ENCODE results near the gene MCHR1. TPM values are rescaled to one million over a fixed set of nuclear protein-coding genes. Genes with fewer than 3 reads are reported as not detected.

Gene MCHR1
- total RNA-seq, 4 donors from 2014 or later = 0.64 to 2.1 (median 0.81) TPM; not detected in 1

DNA sequence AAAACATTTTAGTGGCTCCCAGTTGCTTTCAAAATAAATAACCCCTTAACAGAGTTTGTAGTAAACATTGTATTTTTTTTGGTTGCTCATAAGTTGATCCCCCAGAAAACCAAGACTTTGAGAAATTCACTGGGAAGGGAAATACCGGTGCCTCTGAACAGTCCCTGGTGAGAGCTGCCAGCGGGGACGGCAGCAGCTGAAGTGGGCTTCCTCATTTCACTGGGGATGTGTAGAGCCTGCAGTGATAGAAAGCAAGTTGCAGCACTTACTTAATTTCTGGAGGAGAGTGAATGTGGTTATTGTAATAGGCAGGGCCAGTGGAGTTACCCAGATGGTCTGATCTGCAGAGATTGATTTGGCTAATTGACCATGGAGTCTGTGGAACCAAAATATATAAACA lies 18.6 kb upstream of the MCHR1 start:
- no peak for TF ChIP-seq POLR2A (IDR thresholded peaks at IDR 0.05)
- TF ChIP-seq POLR2AphosphoS5 (IDR thresholded peaks at IDR 0.05) = no peak
- TF ChIP-seq EP300 (IDR thresholded peaks at IDR 0.05) = no peak
- TF ChIP-seq, protein P1, sequence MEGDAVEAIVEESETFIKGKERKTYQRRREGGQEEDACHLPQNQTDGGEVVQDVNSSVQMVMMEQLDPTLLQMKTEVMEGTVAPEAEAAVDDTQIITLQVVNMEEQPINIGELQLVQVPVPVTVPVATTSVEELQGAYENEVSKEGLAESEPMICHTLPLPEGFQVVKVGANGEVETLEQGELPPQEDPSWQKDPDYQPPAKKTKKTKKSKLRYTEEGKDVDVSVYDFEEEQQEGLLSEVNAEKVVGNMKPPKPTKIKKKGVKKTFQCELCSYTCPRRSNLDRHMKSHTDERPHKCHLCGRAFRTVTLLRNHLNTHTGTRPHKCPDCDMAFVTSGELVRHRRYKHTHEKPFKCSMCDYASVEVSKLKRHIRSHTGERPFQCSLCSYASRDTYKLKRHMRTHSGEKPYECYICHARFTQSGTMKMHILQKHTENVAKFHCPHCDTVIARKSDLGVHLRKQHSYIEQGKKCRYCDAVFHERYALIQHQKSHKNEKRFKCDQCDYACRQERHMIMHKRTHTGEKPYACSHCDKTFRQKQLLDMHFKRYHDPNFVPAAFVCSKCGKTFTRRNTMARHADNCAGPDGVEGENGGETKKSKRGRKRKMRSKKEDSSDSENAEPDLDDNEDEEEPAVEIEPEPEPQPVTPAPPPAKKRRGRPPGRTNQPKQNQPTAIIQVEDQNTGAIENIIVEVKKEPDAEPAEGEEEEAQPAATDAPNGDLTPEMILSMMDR (IDR thresholded peaks at IDR 0.05) = no peak
- H3K27ac ChIP-seq = no peak overlapping the region
- peaks cover 6% of the 10 kb centered on the region for H3K4me1 ChIP-seq
- 81% methylated on average over 3 of the region's 3 CpGs for WGBS
- H3K9me3 ChIP-seq = no peaks in the 10 kb centered on the region
- DNase-seq (ENCODE audit: low spot score in 2 of 2) = no peak
- no peak overlapping the region for H3K4me3 ChIP-seq
- H3K36me3 ChIP-seq = no peaks in the 10 kb centered on the region
- H3K27me3 ChIP-seq = no peaks in the 10 kb centered on the region

DNA sequence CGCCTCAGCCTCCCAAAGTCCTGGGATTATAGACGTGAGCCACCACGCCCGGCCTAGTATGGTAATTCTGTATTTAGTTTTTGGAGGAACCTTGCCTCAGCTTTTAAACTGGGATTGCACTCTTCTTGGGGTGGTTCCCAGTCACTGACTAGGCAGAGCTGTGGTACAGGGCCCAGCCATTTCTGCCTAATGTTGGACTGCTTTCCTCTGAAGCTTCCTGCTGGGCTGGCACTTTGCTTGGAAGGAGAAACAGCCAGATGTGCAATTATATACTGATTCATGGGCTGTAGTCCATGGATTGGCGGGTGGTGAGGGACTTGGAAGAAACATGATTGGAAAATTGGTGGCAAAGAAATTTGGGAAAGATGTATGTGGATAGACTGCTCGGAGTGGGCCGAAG lies 17.6 kb upstream of the MCHR1 start:
- Histone ChIP-seq H3K36me3 (no peaks in the 10 kb centered on the region), H3K9me3 (no peaks in the 10 kb centered on the region), H3K27me3 (no peaks in the 10 kb centered on the region), H3K4me1 (peaks cover 14% of the 10 kb centered on the region), H3K4me3 (no peak overlapping the region), H3K27ac (no peak overlapping the region)
- TF ChIP-seq, protein P1 (IDR thresholded peaks at IDR 0.05) = no peak
- TF ChIP-seq POLR2A (IDR thresholded peaks at IDR 0.05) (no peak), EP300 (IDR thresholded peaks at IDR 0.05) (no peak), POLR2AphosphoS5 (IDR thresholded peaks at IDR 0.05) (no peak)
- no peak for DNase-seq (ENCODE audit: low spot score in 2 of 2)
- 82% methylated on average over 7 of the region's 7 CpGs for WGBS

- Histone ChIP-seq H3K9me3 (no peaks in the 10 kb centered on the region), H3K27me3 (no peaks in the 10 kb centered on the region), H3K27ac (no peak overlapping the region), H3K4me1 (peaks cover 14% of the 10 kb centered on the region), H3K4me3 (no peak overlapping the region), H3K36me3 (no peaks in the 10 kb centered on the region)
- TF ChIP-seq EP300 (IDR thresholded peaks at IDR 0.05) (no peak), POLR2AphosphoS5 (IDR thresholded peaks at IDR 0.05) (no peak), POLR2A (IDR thresholded peaks at IDR 0.05) (no peak)
- TF ChIP-seq, protein P1 (IDR thresholded peaks at IDR 0.05) = no peak
- DNase-seq (ENCODE audit: low spot score in 2 of 2) = no peak
- 44% methylated on average over 4 of the region's 4 CpGs for WGBS
Observed at GRCh38 chr22:40665312-40665711, 14.0 kb upstream of the MCHR1 start.

- Histone ChIP-seq H3K36me3 (no peaks in the 10 kb centered on the region), H3K4me3 (no peak overlapping the region), H3K9me3 (no peaks in the 10 kb centered on the region), H3K27ac (no peak overlapping the region), H3K4me1 (peaks cover 14% of the 10 kb centered on the region), H3K27me3 (no peaks in the 10 kb centered on the region)
- TF ChIP-seq EP300 (IDR thresholded peaks at IDR 0.05) (no peak), POLR2AphosphoS5 (IDR thresholded peaks at IDR 0.05) (no peak), POLR2A (IDR thresholded peaks at IDR 0.05) (no peak)
- TF ChIP-seq, protein P1 (IDR thresholded peaks at IDR 0.05) = no peak
- DNase-seq (ENCODE audit: low spot score in 2 of 2) = no peak
- 58% methylated on average over 7 of the region's 7 CpGs for WGBS
Observed at GRCh38 chr22:40666151-40666848, 13.0 kb upstream of the MCHR1 start.

DNA sequence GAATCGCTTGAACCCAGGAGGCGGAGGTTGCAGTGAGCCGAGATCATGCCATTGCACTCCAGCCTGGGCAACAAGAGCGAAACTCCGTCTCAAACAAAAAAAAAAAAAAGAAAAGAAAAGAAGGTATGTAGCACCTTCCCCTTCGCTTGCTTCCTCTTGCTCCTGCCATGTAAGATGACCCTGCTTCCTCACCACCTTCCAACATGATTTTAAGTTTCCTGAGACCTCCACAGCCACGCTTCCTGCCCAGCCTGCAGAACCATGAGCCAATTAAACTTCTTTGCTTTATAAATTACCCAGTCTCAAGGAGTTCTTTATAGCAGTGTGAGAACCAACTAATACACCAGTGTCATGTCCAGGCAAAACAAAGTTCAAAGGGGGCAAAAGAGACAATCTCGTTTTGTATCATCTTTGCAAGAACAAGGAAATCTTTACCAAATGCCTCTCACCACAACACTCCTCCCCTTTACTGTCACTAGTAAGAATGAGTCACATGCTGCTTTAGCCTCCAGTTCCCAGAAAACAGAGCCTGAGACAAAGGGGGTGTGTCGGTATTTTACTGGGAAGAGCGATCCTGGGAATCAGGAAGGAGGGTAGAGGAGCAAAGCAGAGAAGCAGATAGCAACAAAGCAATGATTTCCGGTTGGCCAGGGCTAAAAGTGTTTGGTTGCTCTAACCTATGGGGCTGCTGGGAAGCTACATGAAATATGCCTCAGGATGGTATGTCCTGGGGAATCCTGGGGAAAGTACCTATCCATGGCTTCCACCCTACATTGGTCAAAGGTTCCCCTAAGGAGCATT lies 10.5 kb upstream of the MCHR1 start:
- no peak for DNase-seq (ENCODE audit: low spot score in 2 of 2)
- TF ChIP-seq POLR2AphosphoS5 (IDR thresholded peaks at IDR 0.05) = no peak
- no peak for TF ChIP-seq EP300 (IDR thresholded peaks at IDR 0.05)
- TF ChIP-seq, protein P1 (IDR thresholded peaks at IDR 0.05) = no peak
- TF ChIP-seq POLR2A (IDR thresholded peaks at IDR 0.05) = no peak
- Histone ChIP-seq H3K27me3 (no peaks in the 10 kb centered on the region), H3K4me1 (peaks cover 14% of the 10 kb centered on the region), H3K9me3 (no peaks in the 10 kb centered on the region), H3K4me3 (no peak overlapping the region), H3K36me3 (no peaks in the 10 kb centered on the region), H3K27ac (no peak overlapping the region)
- 70% methylated on average over 11 of the region's 11 CpGs for WGBS

All from suprapubic skin (tissue), 4 donors.